ENCODE data around the gene CRACDL.

GRCh38 chr2:98940102-98940501 is 4.1 kb upstream of the CRACDL start:
- TF ChIP-seq POLR2A (IDR thresholded peaks at IDR 0.05; ENCODE audit: low read depth, low read length) (no peak), POLR2AphosphoS5 (IDR thresholded peaks at IDR 0.05; ENCODE audit: low read depth, low read length) (no peak), PAX5 (IDR thresholded peaks at IDR 0.05; ENCODE audit: insufficient read depth, low read length, severe bottlenecking) (no peak), SPI1 (IDR thresholded peaks at IDR 0.05; ENCODE audit: low read depth, low read length) (no peak)
